WTC11 (cell line): ENCODE results near the gene STK32C. TPM values are rescaled to one million over a fixed set of nuclear protein-coding genes. Genes with fewer than 3 reads are reported as not detected.
"Not testable (repeated sequence)": the region's sequence is repeated elsewhere in the genome, so short reads cannot be mapped to it uniquely, and the experiment has no call there.

Experiments used
- ATAC-seq: fragments of 200-7000 bp; cut with Tn5 transposase; 2 replicates; pipeline ENCODE4 v1.10.0; 2021; ENCODE audit warnings: mild to moderate bottlenecking, moderate library complexity
- CTCF ChIA-PET: fragments of 300-600 bp; sonication (Branson Sonifier 250); formaldehyde crosslinking; loops from one replicate; lab custom pipeline; 2021; ENCODE audit warnings: antibody characterized with exemption; lab: Charles Lee
- POLR2A ChIA-PET: fragments of 350-600 bp; sonication (Branson Sonifier 250); formaldehyde crosslinking; loops from one replicate; lab custom pipeline; 2021; ENCODE audit warnings: antibody characterized with exemption; lab: Charles Lee
- DNase-seq: peaks from one replicate; pipeline ENCODE4 v3.0.0; 2021; ENCODE audit warnings: low spot score
- H3K27ac Mint-ChIP-seq: 2 replicates; pipeline ENCODE4 v1.8.0; 2021; ENCODE audit warnings: mixed read lengths
- H3K27me3 Mint-ChIP-seq: 2 replicates; pipeline ENCODE4 v1.8.0; 2021; ENCODE audit warnings: low read depth, mild to moderate bottlenecking, moderate library complexity, mixed read lengths
- H3K36me3 Mint-ChIP-seq: 2 replicates; pipeline ENCODE4 v1.8.0; 2021; ENCODE audit warnings: mixed read lengths
- H3K4me1 Mint-ChIP-seq: 2 replicates; pipeline ENCODE4 v1.8.0; 2022; ENCODE audit warnings: mixed read lengths
- H3K4me3 Mint-ChIP-seq: 2 replicates; pipeline ENCODE4 v1.8.0; 2021; ENCODE audit warnings: mild to moderate bottlenecking, moderate library complexity, mixed read lengths
- H3K9me3 Mint-ChIP-seq: 2 replicates; pipeline ENCODE4 v1.8.0; 2021; ENCODE audit warnings: mixed read lengths
- ATF1 ChIP-seq: sonication (generic); formaldehyde crosslinking; IDR thresholded peaks from 2 replicates; pipeline ENCODE4 v1.8.1; 2023; ENCODE audit warnings: mild to moderate bottlenecking, moderate library complexity, missing genetic modification reagents
- ETV6 ChIP-seq: sonication (generic); formaldehyde crosslinking; IDR thresholded peaks from 2 replicates; pipeline ENCODE4 v1.8.1; 2022; ENCODE audit warnings: mild to moderate bottlenecking, missing genetic modification reagents
- GRHL2 ChIP-seq: fragments of 250-450 bp; sonication (Bioruptor Pico); IDR thresholded peaks from 2 replicates; pipeline ENCODE4 v1.8.0; 2022; ENCODE audit warnings: mild to moderate bottlenecking, moderate library complexity; ENCODE audit not compliant: insufficient replicate concordance, severe bottlenecking
- KAT7 ChIP-seq: sonication (generic); formaldehyde crosslinking; IDR thresholded peaks from 2 replicates; pipeline ENCODE4 v1.8.1; 2023; ENCODE audit warnings: missing genetic modification reagents, mild to moderate bottlenecking, borderline replicate concordance
- NFYB ChIP-seq: sonication (generic); formaldehyde crosslinking; conservative IDR thresholded peaks from 2 replicates; pipeline ENCODE4 v1.8.0; 2022; ENCODE audit warnings: low read depth, missing genetic modification reagents
- NR2C2 ChIP-seq: sonication (generic); formaldehyde crosslinking; IDR thresholded peaks from 2 replicates; pipeline ENCODE4 v1.8.0; 2022; ENCODE audit warnings: mild to moderate bottlenecking, missing genetic modification reagents
- TP53 ChIP-seq: sonication (generic); formaldehyde crosslinking; IDR thresholded peaks from 2 replicates; pipeline ENCODE4 v1.8.1; 2023; ENCODE audit warnings: mild to moderate bottlenecking, missing genetic modification reagents
- ZBTB21 ChIP-seq: sonication (generic); formaldehyde crosslinking; IDR thresholded peaks from 2 replicates; pipeline ENCODE4 v1.8.1; 2023; ENCODE audit warnings: mild to moderate bottlenecking, missing genetic modification reagents, borderline replicate concordance
- ZNF138 ChIP-seq: sonication (generic); formaldehyde crosslinking; conservative IDR thresholded peaks from 2 replicates; pipeline ENCODE4 v1.8.1; 2022; ENCODE audit warnings: mild to moderate bottlenecking, moderate library complexity, missing genetic modification reagents
- ZNF423 ChIP-seq: fragments of 250-450 bp; sonication (Bioruptor Pico); IDR thresholded peaks from 2 replicates; pipeline ENCODE4 v2.1.2; 2022; ENCODE audit warnings: mild to moderate bottlenecking, moderate library complexity
- ZNF425 ChIP-seq: fragments of 250-450 bp; sonication (Bioruptor Pico); conservative IDR thresholded peaks from 2 replicates; pipeline ENCODE4 v1.9.0; 2021; ENCODE audit warnings: mild to moderate bottlenecking
- ZNF512 ChIP-seq: sonication (generic); formaldehyde crosslinking; IDR thresholded peaks from 2 replicates; pipeline ENCODE4 v1.8.1; 2022; ENCODE audit warnings: missing genetic modification reagents, borderline replicate concordance
- ZNF532 ChIP-seq: fragments of 250-450 bp; sonication (Bioruptor Pico); IDR thresholded peaks from 2 replicates; pipeline ENCODE4 v1.9.0; 2021; ENCODE audit warnings: mild to moderate bottlenecking, borderline replicate concordance
- total RNA-seq: library from RNA; stranded (reverse); gene quantifications from 3 replicates; pipeline ENCODE4 v1.2.3, GENCODE V29; 2021
- TF ChIP-seq, protein P1 (sequence below): sonication (generic); formaldehyde crosslinking; IDR thresholded peaks from 2 replicates; pipeline ENCODE4 v1.8.1; 2023; ENCODE audit warnings: mild to moderate bottlenecking, missing genetic modification reagents, moderate library complexity
- TF ChIP-seq, protein P2 (sequence below): sonication (generic); formaldehyde crosslinking; IDR thresholded peaks from 2 replicates; pipeline ENCODE4 v1.8.1; 2022; ENCODE audit warnings: mild to moderate bottlenecking, moderate library complexity, missing genetic modification reagents
- TF ChIP-seq, protein P3 (sequence below): sonication (generic); formaldehyde crosslinking; IDR thresholded peaks from 2 replicates; pipeline ENCODE4 v1.8.1; 2023; ENCODE audit warnings: mild to moderate bottlenecking, missing genetic modification reagents
- TF ChIP-seq, protein P4 (sequence below): sonication (generic); formaldehyde crosslinking; IDR thresholded peaks from 2 replicates; pipeline ENCODE4 v1.8.1; 2022; ENCODE audit warnings: low read depth, mild to moderate bottlenecking, moderate library complexity, missing genetic modification reagents, borderline replicate concordance

STK32C gene
- total RNA-seq, 1 experiment from 2014 or later = 20.7 TPM

- DNase-seq = no peak
- Mint-ChIP-seq H3K27ac (no peak overlapping the region), H3K36me3 (no peaks in the 10 kb centered on the region), H3K4me1 (peaks cover 10% of the 10 kb centered on the region), H3K27me3 (no peaks in the 10 kb centered on the region), H3K4me3 (no peak overlapping the region), H3K9me3 (no peaks in the 10 kb centered on the region)
- ATAC-seq = no peak
- CTCF ChIA-PET = no interaction called here
- TF ChIP-seq ZBTB21 (CRISPR knock-in tag) = no peak
- POLR2A ChIA-PET = no interaction called here
These were observed 33.3 kb upstream of the STK32C start for GRCh38 chr10:132341017-132341416.

DNA sequence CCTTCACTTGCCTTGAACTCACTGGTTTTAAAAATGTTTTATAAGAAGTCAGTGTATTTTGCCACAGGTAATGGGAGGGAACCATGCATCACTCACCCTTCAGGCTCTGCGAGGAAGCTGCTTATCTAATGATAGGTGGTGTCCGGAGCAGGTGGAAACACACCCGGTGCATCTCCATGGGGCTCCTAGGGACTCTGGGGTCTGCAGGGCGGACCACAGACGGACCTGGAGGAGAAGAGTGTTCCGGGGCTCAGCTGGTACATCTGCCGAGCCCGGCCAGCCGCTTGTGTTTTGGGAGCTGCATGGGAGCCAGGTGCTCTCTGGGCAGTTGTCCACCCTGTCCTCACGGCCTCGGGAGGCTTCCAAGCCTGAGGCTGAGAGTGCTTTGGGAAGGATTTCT is 31.5 kb upstream of the STK32C start:
- H3K27me3 Mint-ChIP-seq = no peaks in the 10 kb centered on the region
- no peaks in the 10 kb centered on the region for H3K36me3 Mint-ChIP-seq
- no peak overlapping the region for H3K27ac Mint-ChIP-seq
- H3K4me1 Mint-ChIP-seq = peaks cover 10% of the 10 kb centered on the region
- ChIA-PET POLR2A (no interaction called here), CTCF (no interaction called here)
- H3K9me3 Mint-ChIP-seq = no peaks in the 10 kb centered on the region
- no peak overlapping the region for H3K4me3 Mint-ChIP-seq
- no peak for DNase-seq
- TF ChIP-seq, protein P1, sequence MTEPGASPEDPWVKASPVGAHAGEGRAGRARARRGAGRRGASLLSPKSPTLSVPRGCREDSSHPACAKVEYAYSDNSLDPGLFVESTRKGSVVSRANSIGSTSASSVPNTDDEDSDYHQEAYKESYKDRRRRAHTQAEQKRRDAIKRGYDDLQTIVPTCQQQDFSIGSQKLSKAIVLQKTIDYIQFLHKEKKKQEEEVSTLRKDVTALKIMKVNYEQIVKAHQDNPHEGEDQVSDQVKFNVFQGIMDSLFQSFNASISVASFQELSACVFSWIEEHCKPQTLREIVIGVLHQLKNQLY (CRISPR knock-in tag) = no peak
- TF ChIP-seq ATF1 (CRISPR knock-in tag) (no peak), ZNF138 (no peak), KAT7 (no peak), NFYB (no peak)
- TF ChIP-seq, protein P2, sequence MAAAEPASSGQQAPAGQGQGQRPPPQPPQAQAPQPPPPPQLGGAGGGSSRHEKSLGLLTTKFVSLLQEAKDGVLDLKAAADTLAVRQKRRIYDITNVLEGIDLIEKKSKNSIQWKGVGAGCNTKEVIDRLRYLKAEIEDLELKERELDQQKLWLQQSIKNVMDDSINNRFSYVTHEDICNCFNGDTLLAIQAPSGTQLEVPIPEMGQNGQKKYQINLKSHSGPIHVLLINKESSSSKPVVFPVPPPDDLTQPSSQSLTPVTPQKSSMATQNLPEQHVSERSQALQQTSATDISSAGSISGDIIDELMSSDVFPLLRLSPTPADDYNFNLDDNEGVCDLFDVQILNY (CRISPR knock-in tag) = no peak
- ATAC-seq = no peak

- no peaks in the 10 kb centered on the region for H3K9me3 Mint-ChIP-seq
- TF ChIP-seq ZNF425 (CRISPR knock-in tag) (no peak), GRHL2 (no peak), NR2C2 (CRISPR knock-in tag) (no peak), ETV6 (no peak), TP53 (CRISPR knock-in tag) (no peak), ZNF532 (CRISPR knock-in tag) (no peak), ZNF512 (CRISPR knock-in tag) (no peak), ZNF423 (CRISPR knock-in tag) (no peak)
- TF ChIP-seq, protein P3, sequence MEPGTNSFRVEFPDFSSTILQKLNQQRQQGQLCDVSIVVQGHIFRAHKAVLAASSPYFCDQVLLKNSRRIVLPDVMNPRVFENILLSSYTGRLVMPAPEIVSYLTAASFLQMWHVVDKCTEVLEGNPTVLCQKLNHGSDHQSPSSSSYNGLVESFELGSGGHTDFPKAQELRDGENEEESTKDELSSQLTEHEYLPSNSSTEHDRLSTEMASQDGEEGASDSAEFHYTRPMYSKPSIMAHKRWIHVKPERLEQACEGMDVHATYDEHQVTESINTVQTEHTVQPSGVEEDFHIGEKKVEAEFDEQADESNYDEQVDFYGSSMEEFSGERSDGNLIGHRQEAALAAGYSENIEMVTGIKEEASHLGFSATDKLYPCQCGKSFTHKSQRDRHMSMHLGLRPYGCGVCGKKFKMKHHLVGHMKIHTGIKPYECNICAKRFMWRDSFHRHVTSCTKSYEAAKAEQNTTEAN (CRISPR knock-in tag) = no peak
- TF ChIP-seq, protein P4, sequence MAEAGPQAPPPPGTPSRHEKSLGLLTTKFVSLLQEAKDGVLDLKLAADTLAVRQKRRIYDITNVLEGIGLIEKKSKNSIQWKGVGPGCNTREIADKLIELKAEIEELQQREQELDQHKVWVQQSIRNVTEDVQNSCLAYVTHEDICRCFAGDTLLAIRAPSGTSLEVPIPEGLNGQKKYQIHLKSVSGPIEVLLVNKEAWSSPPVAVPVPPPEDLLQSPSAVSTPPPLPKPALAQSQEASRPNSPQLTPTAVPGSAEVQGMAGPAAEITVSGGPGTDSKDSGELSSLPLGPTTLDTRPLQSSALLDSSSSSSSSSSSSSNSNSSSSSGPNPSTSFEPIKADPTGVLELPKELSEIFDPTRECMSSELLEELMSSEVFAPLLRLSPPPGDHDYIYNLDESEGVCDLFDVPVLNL (CRISPR knock-in tag) = no peak
- ChIA-PET POLR2A (no interaction called here), CTCF (no interaction called here)
- no peak overlapping the region for H3K27ac Mint-ChIP-seq
- no peak for ATAC-seq
- H3K4me3 Mint-ChIP-seq = no peak overlapping the region
- DNase-seq = no peak
- H3K4me1 Mint-ChIP-seq = peaks cover 10% of the 10 kb centered on the region
- no peaks in the 10 kb centered on the region for H3K27me3 Mint-ChIP-seq
- no peaks in the 10 kb centered on the region for H3K36me3 Mint-ChIP-seq
These were observed 31.1 kb upstream of the STK32C start for GRCh38 chr10:132338876-132339275.

- CTCF ChIA-PET = interaction anchor here (1.5 kb wide), 1 partner anchor 22 kb away, joined by 5 read pairs; no protein-coding TSS in a partner anchor
- POLR2A ChIA-PET, H3K36me3 Mint-ChIP-seq, H3K9me3 Mint-ChIP-seq, DNase-seq, H3K27ac Mint-ChIP-seq, H3K4me3 Mint-ChIP-seq, H3K27me3 Mint-ChIP-seq, ATAC-seq: not testable (repeated sequence)
- peaks cover 10% of the 10 kb centered on the region for H3K4me1 Mint-ChIP-seq
These were observed 30.1 kb upstream of the STK32C start for GRCh38 chr10:132337854-132338253.
